Stimulated activated CD4-positive, alpha-beta T cell treated with anti-CD3 and anti-CD28 coated beads, Interleukin-2, amount 100 ng/mL, for 4 hours (primary cell): Measurements from ENCODE around the gene ERP44.
"Not testable (repeated sequence)": the region's sequence is repeated elsewhere in the genome, so short reads cannot be mapped to it uniquely, and the experiment has no call there.

ENCODE experiments used
- DNase-seq: peaks from one replicate; pipeline ENCODE4 v3.0.0-alpha.2; 2020; ENCODE audit warnings: low read depth

Gene ERP44

DNA sequence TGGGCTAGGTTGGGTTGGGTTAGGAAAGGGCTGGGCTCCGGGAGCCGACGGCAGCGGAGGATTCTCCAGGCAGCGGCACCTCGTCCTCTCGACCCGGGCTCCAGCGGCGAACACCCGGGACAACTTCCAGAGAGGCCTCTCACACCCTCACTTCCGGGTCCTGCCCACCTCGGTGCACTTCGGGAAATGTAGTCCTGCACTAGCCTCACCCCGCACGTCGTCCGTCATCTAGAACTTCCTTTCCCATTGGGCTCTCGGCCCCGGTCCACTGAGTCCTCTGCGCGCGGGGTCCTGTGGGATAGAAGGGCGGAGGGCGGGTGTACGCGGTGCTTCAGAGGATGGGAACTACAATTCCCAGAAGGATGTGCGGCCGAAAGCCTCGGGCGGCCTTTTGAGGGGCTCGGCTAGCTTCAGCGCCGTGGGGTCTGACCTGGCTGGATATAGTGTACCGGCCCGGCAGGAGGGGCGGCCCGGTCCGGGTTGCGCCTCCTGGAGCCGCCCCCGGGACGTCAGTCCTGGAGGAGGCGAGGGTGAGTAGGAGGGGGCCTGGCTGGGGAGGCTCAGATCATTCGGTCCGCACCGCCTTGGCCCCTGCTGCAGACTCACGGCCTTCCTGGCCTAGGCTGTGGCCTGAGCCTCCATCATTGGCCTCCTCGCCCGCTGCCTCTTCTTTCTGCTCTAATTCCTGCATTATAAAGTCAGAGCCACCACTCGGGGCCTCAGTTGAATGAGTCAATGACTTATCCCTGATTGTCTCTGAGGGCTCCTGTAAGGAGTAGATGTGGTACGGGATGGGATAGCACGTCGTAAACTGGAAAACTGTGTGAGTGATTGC is at the start of gene ERP44, which contains the start of gene INVS:
ERP44 (minus strand) TSS at position 114 of the 835 bp plus-strand sequence. CDS start 160 bp downstream, outside the sequence.
INVS (plus strand) TSS at position 357 of the 835 bp plus-strand sequence. CDS start 5,279 bp downstream, outside the sequence.
- DNase-seq = peak; percentile 96

- DNase-seq = not testable (repeated sequence)
These were observed 47.2 kb upstream of the ERP44 start for GRCh38 chr9:100145976-100146375.

DNA sequence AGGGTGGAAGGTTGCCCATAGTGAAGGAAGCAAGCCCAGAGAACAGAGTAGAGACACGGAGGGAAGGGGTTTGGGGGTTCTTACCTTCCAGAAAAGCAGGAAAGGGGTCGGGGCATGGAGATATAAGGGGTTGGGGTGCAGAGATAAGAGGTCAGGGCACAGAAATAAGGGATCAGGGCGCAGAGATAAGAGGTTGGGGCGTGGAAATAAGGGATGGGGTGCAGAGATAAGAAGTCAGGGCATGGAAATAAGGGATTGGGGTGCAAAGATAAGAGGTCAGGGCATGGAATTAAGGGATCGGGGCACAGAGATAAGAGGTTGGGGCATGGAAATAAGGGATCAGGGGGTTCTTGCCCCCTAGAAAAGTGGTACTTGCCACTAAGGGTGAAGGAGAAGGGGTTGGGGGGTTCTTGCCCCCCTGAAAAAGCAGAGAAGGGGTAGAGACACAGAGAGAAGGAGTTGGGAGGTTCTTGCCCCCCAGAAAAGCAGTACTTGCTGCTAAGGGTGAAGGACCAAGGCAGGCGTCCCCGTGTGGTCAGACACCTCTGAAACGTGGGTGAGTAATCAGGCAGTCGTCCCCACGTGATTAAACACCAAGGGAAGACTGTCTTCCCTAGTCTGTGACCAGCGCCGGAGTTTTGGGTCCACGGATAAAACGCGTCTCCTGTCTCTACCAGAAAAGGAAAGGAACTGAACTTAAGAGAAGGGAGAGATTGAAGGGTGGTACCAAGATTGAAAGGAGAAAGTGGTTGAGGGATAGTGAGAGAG is 46.6 kb upstream of the ERP44 start:
- DNase-seq = not testable (repeated sequence)

DNA sequence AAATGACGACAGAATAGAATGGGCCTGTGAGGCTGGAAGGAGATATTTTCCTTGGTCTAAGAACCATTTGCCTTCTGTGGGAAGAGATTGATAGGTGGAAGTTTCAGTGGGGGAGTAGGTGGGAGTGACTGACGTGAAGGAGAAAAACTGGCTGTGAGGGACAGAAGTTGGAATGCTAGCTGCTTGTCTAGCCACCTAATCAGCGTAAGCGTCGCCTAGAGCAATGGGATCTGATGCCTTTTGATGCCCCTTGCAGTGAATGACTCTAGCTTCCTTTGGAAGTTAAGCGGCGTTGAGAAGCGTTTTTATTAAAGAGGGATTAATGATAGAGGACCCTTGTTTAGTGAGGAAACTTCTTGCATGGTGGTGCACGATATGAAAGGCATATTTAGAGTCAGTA is 43.1 kb upstream of the ERP44 start:
- not testable (repeated sequence) for DNase-seq

DNA sequence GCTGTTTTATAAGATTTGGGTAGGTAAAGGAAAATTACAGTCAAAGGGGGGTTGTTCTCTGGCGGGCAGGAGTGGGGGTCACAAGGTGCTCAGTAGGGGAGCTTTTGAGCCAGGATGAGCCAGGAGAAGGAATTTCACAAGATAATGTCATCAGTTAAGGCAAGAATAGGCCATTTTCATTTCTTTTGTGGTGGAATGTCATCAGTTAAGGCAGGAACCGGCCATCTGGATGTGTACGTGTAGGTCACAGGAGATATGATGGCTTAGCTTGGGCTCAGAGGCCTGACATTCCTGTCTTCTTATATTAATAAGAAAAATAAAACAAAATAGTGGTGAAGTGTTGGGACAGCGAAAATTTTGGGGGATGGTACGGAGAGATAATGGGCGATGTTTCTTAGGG is 41.5 kb upstream of the ERP44 start:
- DNase-seq = not testable (repeated sequence)

DNA sequence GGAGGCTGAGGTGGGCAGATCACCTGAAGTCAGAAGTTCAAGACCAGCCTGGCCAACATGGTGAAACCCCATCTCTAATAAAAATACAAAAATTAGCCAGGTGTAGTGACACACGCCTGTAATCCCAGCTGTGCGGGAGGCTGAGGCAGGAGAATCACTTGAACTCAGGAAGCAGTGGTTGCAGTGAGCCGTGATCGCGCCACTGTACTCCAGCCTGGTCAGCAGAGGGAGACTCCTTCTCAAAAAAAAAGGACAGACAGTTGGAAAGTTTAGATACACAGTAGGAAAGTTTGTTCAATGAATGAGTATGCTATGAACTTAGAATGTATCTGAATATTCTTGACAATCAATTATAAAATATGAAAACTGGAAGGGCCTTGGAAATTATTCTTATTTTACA is 38.0 kb upstream of the ERP44 start:
- DNase-seq = not testable (repeated sequence)

- no peak for DNase-seq
These were observed 35.9 kb upstream of the ERP44 start for GRCh38 chr9:100134731-100135130.

- DNase-seq = no peak
These were observed 33.2 kb upstream of the ERP44 start for GRCh38 chr9:100131875-100132430.

GRCh38 chr9:100131216-100131615 is 32.4 kb upstream of the ERP44 start:
- no peak for DNase-seq

GRCh38 chr9:100129772-100130171 is 31.0 kb upstream of the ERP44 start:
- DNase-seq = no peak

GRCh38 chr9:100126423-100126822 is 27.6 kb upstream of the ERP44 start:
- no peak for DNase-seq

DNA sequence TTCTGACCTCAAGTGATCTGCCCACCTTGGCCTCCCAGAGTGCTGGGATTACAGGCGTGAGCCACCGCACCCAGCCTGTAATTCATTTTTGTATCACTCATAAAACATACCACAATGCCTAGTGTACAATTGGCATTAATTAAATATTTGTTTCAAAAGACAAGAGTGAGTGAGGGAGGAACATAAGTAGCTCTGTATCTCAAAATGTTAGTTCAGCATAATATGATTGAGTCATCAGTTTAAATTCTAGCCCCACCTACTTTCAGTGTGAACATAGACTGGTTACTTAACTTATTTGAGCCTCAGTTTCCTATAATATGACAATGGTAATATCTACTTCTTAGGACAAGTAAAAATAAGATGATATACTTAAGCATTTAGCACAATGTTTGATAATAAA is 27.1 kb upstream of the ERP44 start:
- DNase-seq = no peak

DNA sequence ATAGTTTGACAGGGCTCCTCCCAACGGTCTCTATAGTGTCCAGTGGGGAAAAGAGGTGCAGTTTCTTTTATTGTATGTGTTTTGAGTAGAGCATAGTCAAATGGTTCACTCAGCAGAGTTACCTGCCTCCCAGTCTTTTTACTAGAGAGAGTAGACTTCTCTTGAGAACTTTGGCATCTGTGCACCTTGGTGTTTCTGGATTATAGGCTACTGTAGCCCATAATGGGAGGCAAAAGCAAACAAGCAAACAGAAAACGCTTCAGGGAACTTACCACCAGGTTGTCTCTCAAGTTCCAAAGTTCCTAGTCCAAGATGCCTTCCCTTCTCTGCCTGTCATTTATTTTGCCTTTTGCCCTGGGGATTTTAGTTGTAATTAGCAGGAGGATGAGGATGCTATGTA is 26.4 kb upstream of the ERP44 start:
- DNase-seq = no peak

GRCh38 chr9:100120286-100120685 is 21.5 kb upstream of the ERP44 start:
- no peak for DNase-seq

DNA sequence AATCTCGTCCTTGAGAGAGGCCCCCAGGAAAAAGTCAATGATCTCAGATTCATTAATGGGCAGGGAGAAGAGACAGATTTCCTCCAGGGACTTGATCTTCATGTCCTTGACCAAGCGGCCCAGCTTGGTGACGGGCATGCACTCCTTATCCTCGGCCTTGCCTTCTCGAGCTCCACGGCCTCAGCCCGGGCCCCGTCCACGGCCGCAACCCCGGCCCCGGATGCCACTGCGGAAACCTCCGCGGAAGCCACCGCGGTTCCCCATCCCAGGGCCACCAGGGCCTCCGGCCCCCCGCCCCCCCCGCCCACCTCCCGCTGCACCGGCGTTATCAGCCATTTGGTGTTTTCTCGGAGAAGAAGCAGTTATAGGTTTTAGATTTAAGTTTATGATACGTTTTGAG is 18.5 kb upstream of the ERP44 start:
- DNase-seq = no peak

- no peak for DNase-seq
These were observed 14.0 kb upstream of the ERP44 start for GRCh38 chr9:100112677-100113336.

GRCh38 chr9:100111235-100111634 is 12.4 kb upstream of the ERP44 start:
- DNase-seq = no peak

DNA sequence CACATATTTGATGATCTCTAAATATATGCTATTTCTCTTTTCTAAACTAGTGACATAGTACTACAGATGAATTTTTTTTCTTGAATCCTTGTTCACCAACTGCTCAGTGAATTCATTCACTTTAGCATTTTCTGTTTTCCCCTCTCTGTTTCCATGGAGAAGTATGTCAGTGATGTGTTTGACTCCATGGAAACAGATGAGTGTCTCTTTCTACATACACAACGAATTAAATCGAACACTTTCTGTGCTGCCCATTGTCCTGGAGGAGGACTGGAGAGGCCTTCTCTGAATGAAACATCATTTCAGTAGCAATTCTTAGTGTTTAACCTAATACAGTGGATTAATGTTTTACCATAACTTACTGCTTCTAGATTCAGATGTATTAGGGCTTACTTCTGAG is 9.8 kb upstream of the ERP44 start:
- no peak for DNase-seq

- DNase-seq = no peak
These were observed 7.8 kb upstream of the ERP44 start for GRCh38 chr9:100106616-100107015.

DNA sequence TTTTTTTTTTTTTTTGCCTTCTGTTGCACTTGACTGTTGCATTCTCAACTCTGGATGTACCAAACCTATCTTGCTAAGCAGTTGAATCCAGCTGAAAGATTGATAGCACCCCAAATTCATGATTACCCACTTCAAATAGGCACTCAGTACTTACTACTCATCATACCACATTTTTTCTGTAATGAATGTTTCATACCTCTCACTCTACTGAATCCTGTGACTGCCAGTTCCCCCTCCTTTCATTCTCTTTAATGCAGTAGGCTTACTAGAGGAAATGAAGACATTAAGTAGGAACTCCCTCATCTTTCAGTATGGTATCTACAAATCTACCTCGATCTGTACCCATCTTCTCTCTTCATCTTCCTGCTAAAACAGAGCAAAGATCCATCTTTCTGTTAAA is 7.1 kb upstream of the ERP44 start:
- DNase-seq = no peak

DNA sequence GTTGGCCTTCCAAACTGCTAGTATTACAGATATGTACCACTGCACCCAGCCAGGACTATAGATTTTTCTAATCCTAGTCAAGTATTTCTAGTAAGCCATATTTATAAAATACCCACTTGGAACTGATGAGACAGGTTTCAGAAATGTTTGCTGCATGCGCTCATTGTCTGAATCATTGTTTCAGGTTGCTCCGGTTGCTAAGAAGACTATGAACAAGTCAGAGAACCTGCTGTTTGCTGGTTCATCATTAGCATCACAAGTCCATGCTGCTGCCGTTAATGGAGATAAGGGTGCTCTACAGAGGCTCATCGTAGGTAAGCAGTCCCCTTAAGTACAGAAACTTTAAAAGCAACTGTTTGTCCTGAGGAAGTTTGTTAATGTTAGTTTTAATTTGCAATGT is 5.5 kb upstream of the ERP44 start:
- no peak for DNase-seq

GRCh38 chr9:100101608-100102007 is 2.8 kb upstream of the ERP44 start:
- DNase-seq = no peak
